GM12874 (cell line): ENCODE results near the gene TTC39B.

Source experiments
- CTCF ChIP-seq: IDR thresholded peaks from 2 replicates; pipeline ENCODE4 v1.5.1; 2011; ENCODE audit warnings: low read depth, mild to moderate bottlenecking, control low read depth, low read length, moderate library complexity; ENCODE audit not compliant: insufficient read depth

Gene TTC39B

GRCh38 chr9:15235658-15236057 is 71.4 kb downstream of the TTC39B start:
- no peak for TF ChIP-seq CTCF

- peak; percentile 74 for TF ChIP-seq CTCF
These were observed 75.0 kb downstream of the TTC39B start for GRCh38 chr9:15231788-15232635.

GRCh38 chr9:15229409-15229808 is 77.6 kb downstream of the TTC39B start:
- TF ChIP-seq CTCF: no peak

- TF ChIP-seq CTCF: no peak
These were observed 79.5 kb downstream of the TTC39B start for GRCh38 chr9:15227491-15227890.

GRCh38 chr9:15225564-15226126 is 81.4 kb downstream of the TTC39B start:
- TF ChIP-seq CTCF: no peak

- TF ChIP-seq CTCF: no peak
These were observed 84.7 kb downstream of the TTC39B start for GRCh38 chr9:15222313-15222712.

GRCh38 chr9:15221746-15222145 is 85.3 kb downstream of the TTC39B start:
- no peak for TF ChIP-seq CTCF
